Left ventricle myocardium inferior (tissue), 1 donor: ENCODE data around the gene TCF7L1. TPM values are rescaled to one million over a fixed set of nuclear protein-coding genes. Genes with fewer than 3 reads are reported as not detected.

Experiments
- DNase-seq: peaks from one replicate; pipeline ENCODE4 v3.0.0-alpha.2; 2020
- H3K27ac ChIP-seq: fragments of 200-600 bp; replicated peaks from 2 replicates; pipeline ENCODE4 v1.8.0; 2021
- H3K27me3 ChIP-seq: fragments of 200-600 bp; 2 replicates; pipeline ENCODE4 v1.8.0; 2021; ENCODE audit warnings: low read depth
- H3K36me3 ChIP-seq: fragments of 200-600 bp; 2 replicates; pipeline ENCODE4 v1.8.0; 2021
- H3K4me1 ChIP-seq: fragments of 200-600 bp; 2 replicates; pipeline ENCODE4 v1.8.0; 2021
- H3K4me3 ChIP-seq: fragments of 200-600 bp; 2 replicates; pipeline ENCODE4 v1.8.0; 2021; ENCODE audit warnings: mild to moderate bottlenecking, moderate library complexity
- H3K9me3 ChIP-seq: fragments of 200-600 bp; replicated peaks from 2 replicates; pipeline ENCODE4 v1.8.0; 2021
- CTCF ChIP-seq: fragments of 200-600 bp; IDR thresholded peaks from 2 replicates; pipeline ENCODE4 v1.8.0; 2021; ENCODE audit warnings: antibody characterized with exemption, mild to moderate bottlenecking, borderline replicate concordance
- intact Hi-C: fragments of 100-400 bp; cut with micrococcal nuclease; formaldehyde crosslinking; loops from one replicate; pipeline ENCODE4 v1.11.0; 2022
- long read RNA-seq: library from polyadenylated mRNA; unstranded; transcript quantifications from one replicate; pipeline ENCODE4 v2.0.0, GENCODE V29; 2021
- total RNA-seq: library from RNA; stranded (reverse); fragmentation: NEBNext Ultra II Directional; extraction: Animal tissue kit (Norgen Biotek cat#: 25700); gene quantifications from one replicate; pipeline ENCODE4 v1.2.1, GENCODE V29; 2021
- donor health status: DM: no; HTN: yes; CAD: no; lungs with severe emphysema.

Gene TCF7L1, protein sequence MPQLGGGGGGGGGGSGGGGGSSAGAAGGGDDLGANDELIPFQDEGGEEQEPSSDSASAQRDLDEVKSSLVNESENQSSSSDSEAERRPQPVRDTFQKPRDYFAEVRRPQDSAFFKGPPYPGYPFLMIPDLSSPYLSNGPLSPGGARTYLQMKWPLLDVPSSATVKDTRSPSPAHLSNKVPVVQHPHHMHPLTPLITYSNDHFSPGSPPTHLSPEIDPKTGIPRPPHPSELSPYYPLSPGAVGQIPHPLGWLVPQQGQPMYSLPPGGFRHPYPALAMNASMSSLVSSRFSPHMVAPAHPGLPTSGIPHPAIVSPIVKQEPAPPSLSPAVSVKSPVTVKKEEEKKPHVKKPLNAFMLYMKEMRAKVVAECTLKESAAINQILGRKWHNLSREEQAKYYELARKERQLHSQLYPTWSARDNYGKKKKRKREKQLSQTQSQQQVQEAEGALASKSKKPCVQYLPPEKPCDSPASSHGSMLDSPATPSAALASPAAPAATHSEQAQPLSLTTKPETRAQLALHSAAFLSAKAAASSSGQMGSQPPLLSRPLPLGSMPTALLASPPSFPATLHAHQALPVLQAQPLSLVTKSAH
- 7.0 TPM for total RNA-seq
- long read RNA-seq, transcript TCF7L1-201 (12 exons, 2,968 nt), result major isoform, 6 of 9 reads
- long read RNA-seq, partial matches to known transcripts, result 0 of 9 reads
- long read RNA-seq, other reads (novel, unspliced or antisense), result 3 of 9 reads

- DNase-seq, result peak; percentile 86
- Histone ChIP-seq H3K27me3 (no peaks in the 10 kb centered on the region), H3K27ac (peak within 1 kb of the TSS; percentile 81), H3K9me3 (no peaks in the 10 kb centered on the region), H3K4me3 (peak within 1 kb of the TSS; percentile 80), H3K36me3 (no peaks in the 10 kb centered on the region), H3K4me1 (peaks cover 62% of the 10 kb centered on the region)
- TF ChIP-seq CTCF, result peak; percentile 92
- intact Hi-C loops, result loop anchor here (5.0 kb wide), 1 partner anchor 149 kb away; no protein-coding TSS in a partner anchor
These were observed at the start of gene TCF7L1 for GRCh38 chr2:85132834-85133637. TCF7L1 (plus strand) TSS chr2:85133392; CDS start chr2:85133685, 293 bp downstream.

DNA sequence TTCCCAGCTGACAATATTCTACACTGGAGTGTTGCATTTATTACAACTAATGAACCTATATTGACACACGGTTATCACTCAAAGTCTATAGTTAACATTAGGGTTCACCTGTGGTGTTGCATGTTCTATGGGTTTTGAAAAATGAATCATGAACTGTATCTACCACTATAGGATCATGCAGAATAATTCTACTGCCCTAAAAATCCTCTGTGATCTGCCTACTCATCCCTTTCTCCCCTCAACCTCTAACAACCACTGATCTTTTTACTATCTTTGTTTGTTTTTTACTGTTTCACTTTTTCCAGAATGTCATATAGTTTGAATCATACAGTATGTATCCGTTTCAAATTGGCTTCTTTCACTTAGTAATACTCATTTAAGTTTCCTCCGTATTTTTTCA, 47.6 kb upstream of the TCF7L1 start:
- no peak for TF ChIP-seq CTCF
- intact Hi-C loops, result no loop called here
- Histone ChIP-seq H3K36me3 (no peaks in the 10 kb centered on the region), H3K9me3 (peaks cover 19% of the 10 kb centered on the region), H3K27ac (no peak overlapping the region), H3K4me3 (no peak overlapping the region), H3K4me1 (peaks cover 3% of the 10 kb centered on the region), H3K27me3 (no peaks in the 10 kb centered on the region)
- no peak for DNase-seq

GRCh38 chr2:85087541-85087940, 45.7 kb upstream of the TCF7L1 start:
- Histone ChIP-seq H3K36me3 (no peaks in the 10 kb centered on the region), H3K4me3 (no peak overlapping the region), H3K27ac (no peak overlapping the region), H3K27me3 (no peaks in the 10 kb centered on the region), H3K9me3 (peaks cover 11% of the 10 kb centered on the region), H3K4me1 (peaks cover 3% of the 10 kb centered on the region)
- intact Hi-C loops, result no loop called here
- no peak for TF ChIP-seq CTCF
- DNase-seq, result no peak

- intact Hi-C loops, result no loop called here
- H3K36me3 ChIP-seq, result no peaks in the 10 kb centered on the region
- H3K27ac ChIP-seq, result no peak overlapping the region
- H3K9me3 ChIP-seq, result peaks cover 7% of the 10 kb centered on the region
- DNase-seq, result no peak
- no peak for TF ChIP-seq CTCF
- no peak overlapping the region for H3K4me3 ChIP-seq
- H3K27me3 ChIP-seq, result no peaks in the 10 kb centered on the region
- H3K4me1 ChIP-seq, result peaks cover 3% of the 10 kb centered on the region
These were observed 44.3 kb upstream of the TCF7L1 start for GRCh38 chr2:85088921-85089320.

DNA sequence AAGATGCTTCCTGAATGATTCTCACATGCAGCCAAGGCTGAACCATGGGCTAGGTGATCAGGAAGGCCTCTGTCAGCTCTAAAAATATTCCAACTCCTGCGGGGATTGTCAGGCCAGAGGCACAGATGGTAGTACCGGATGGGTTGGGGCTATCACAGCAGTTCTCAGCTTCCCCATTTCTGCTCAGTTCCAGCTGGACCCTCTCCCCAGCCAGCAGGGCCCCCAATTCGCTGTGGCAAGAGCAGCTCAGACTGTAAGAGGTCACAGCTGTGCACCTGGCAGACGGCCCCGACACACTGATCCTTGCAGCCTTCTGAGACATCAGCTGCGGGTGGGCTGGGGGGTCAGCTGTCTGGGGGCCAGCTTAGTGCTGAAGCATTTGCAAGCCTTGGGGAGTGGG, 43.6 kb upstream of the TCF7L1 start:
- intact Hi-C loops, result no loop called here
- Histone ChIP-seq H3K27ac (no peak overlapping the region), H3K9me3 (peaks cover 7% of the 10 kb centered on the region), H3K27me3 (no peaks in the 10 kb centered on the region), H3K36me3 (no peaks in the 10 kb centered on the region), H3K4me1 (peaks cover 3% of the 10 kb centered on the region), H3K4me3 (no peak overlapping the region)
- no peak for DNase-seq
- no peak for TF ChIP-seq CTCF
